ENCODE measurements around the gene HID1. TPM values are rescaled to one million over a fixed set of nuclear protein-coding genes. Genes with fewer than 3 reads are reported as not detected.

The HID1 gene
- total and polyA plus RNA-seq, 9 of the 15 experiments (the other 6 are each of a cell fraction or from before 2014, with no cell fraction given), result 0.14 to 2.1 (median 0.54) TPM; not detected in 2

- TF ChIP-seq ZNF280A (IDR thresholded peaks at IDR 0.05; ENCODE audit: low read depth, partially characterized antibody), result no peak
- TF ChIP-seq CC2D1A (IDR thresholded peaks at IDR 0.05), result peak; percentile 76
- no peak for TF ChIP-seq GTF3C2 (IDR thresholded peaks at IDR 0.05; ENCODE audit: borderline replicate concordance, extremely low read depth, insufficient read length)
- peak in 1 of 2 experiments; percentile 22 for TF ChIP-seq E2F6 (IDR thresholded peaks at IDR 0.05; ENCODE audit: borderline replicate concordance in 1 of 2, extremely low read depth in 1 of 2, insufficient read depth in 1 of 2, insufficient read length in 1 of 2, low read depth in 1 of 2, low read length in 1 of 2, poor library complexity in 1 of 2, severe bottlenecking in 1 of 2)
- TF ChIP-seq CSDE1 (IDR thresholded peaks at IDR 0.05), result no peak
- TF ChIP-seq ZBTB2 (IDR thresholded peaks at IDR 0.05), result no peak
- TF ChIP-seq ILF3 (IDR thresholded peaks at IDR 0.05; ENCODE audit: borderline replicate concordance), result no peak
- peak; percentile 94 for TF ChIP-seq REST (IDR thresholded peaks at IDR 0.05; ENCODE audit: borderline replicate concordance)
- TF ChIP-seq REST (CRISPR knock-in tag; IDR thresholded peaks at IDR 0.05; ENCODE audit: low read depth), result no peak
Measured at GRCh38 chr17:74957935-74958740, 14.4 kb downstream of the HID1 start (continued).
